ENCODE results near the gene VPREB3.

DNA sequence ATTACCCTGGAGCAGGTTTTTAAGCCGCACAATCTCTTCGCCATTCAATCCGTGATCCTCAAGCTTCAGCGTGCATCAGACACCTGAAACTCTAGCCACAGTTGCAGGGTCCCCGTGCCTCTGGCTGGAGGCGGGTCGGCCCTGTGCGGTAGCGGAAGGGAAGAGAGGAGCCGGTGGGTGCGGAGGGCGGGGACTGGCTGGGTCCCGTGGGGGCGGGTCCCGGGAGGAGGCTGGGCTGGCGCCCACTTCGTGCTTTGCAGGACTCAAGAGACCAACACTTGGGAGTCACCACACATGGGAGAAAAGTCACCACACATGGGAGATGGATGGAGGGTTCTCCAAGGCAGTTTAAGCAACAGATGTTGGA, 9.3 kb upstream of the VPREB3 start:
- TF ChIP-seq, protein P1, sequence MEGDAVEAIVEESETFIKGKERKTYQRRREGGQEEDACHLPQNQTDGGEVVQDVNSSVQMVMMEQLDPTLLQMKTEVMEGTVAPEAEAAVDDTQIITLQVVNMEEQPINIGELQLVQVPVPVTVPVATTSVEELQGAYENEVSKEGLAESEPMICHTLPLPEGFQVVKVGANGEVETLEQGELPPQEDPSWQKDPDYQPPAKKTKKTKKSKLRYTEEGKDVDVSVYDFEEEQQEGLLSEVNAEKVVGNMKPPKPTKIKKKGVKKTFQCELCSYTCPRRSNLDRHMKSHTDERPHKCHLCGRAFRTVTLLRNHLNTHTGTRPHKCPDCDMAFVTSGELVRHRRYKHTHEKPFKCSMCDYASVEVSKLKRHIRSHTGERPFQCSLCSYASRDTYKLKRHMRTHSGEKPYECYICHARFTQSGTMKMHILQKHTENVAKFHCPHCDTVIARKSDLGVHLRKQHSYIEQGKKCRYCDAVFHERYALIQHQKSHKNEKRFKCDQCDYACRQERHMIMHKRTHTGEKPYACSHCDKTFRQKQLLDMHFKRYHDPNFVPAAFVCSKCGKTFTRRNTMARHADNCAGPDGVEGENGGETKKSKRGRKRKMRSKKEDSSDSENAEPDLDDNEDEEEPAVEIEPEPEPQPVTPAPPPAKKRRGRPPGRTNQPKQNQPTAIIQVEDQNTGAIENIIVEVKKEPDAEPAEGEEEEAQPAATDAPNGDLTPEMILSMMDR (IDR thresholded peaks at IDR 0.05; ENCODE audit: low read length): no peak
- TF ChIP-seq EZH2 (IDR thresholded peaks at IDR 0.05; ENCODE audit: borderline replicate concordance, low read length): no peak
